ENCODE data around the gene TXNDC11.

The TXNDC11 gene

GRCh38 chr16:11719171-11719570 lies 23.5 kb downstream of the TXNDC11 start:
- DNase-seq = no peak

- no peak for DNase-seq
These were observed 24.8 kb downstream of the TXNDC11 start for GRCh38 chr16:11717811-11718210.

- no peak for DNase-seq
These were observed 26.3 kb downstream of the TXNDC11 start for GRCh38 chr16:11716336-11716735.

- DNase-seq = no peak
These were observed 27.3 kb downstream of the TXNDC11 start for GRCh38 chr16:11715246-11715947.

- DNase-seq = no peak
These were observed 30.5 kb downstream of the TXNDC11 start for GRCh38 chr16:11712122-11712521.

GRCh38 chr16:11711662-11712061 lies 31.0 kb downstream of the TXNDC11 start:
- DNase-seq = no peak

GRCh38 chr16:11708421-11708820 lies 34.2 kb downstream of the TXNDC11 start:
- DNase-seq = no peak

- DNase-seq = no peak
These were observed 34.9 kb downstream of the TXNDC11 start for GRCh38 chr16:11707679-11708197.

- no peak for DNase-seq
These were observed 36.4 kb downstream of the TXNDC11 start for GRCh38 chr16:11706180-11706742.

GRCh38 chr16:11705311-11706025 lies 37.2 kb downstream of the TXNDC11 start:
- no peak for DNase-seq

- no peak for DNase-seq
These were observed 42.2 kb downstream of the TXNDC11 start for GRCh38 chr16:11700264-11701029.

- no peak for DNase-seq
These were observed 43.3 kb downstream of the TXNDC11 start for GRCh38 chr16:11699234-11699894.

- peak; percentile 14 for DNase-seq
These were observed 44.4 kb downstream of the TXNDC11 start for GRCh38 chr16:11698271-11698689.

GRCh38 chr16:11697319-11697718 lies 45.3 kb downstream of the TXNDC11 start:
- no peak for DNase-seq

- no peak for DNase-seq
These were observed 46.2 kb downstream of the TXNDC11 start for GRCh38 chr16:11696266-11697012.

GRCh38 chr16:11692651-11693050 lies 50.0 kb downstream of the TXNDC11 start:
- DNase-seq = no peak

- no peak for DNase-seq
These were observed 50.5 kb downstream of the TXNDC11 start for GRCh38 chr16:11692171-11692570.

GRCh38 chr16:11691771-11692170 lies 50.9 kb downstream of the TXNDC11 start:
- no peak for DNase-seq

GRCh38 chr16:11691235-11691634 lies 51.4 kb downstream of the TXNDC11 start:
- no peak for DNase-seq

- DNase-seq = no peak
These were observed 53.4 kb downstream of the TXNDC11 start for GRCh38 chr16:11689031-11689840.

- no peak for DNase-seq
These were observed 54.2 kb downstream of the TXNDC11 start for GRCh38 chr16:11688520-11688886.
